A673 (cell line): ENCODE data around the gene DNAJC16.

ENCODE experiments used
- CTCF ChIP-seq: fragments of 300-800, 200-600 bp; sonication (generic); conservative IDR thresholded peaks from 2 replicates; pipeline ENCODE4 v1.5.1; 2017; ENCODE audit warnings: low read depth, mild to moderate bottlenecking, antibody characterized with exemption, low read length, moderate library complexity, mixed read lengths
- EZH2 ChIP-seq: fragments of 200-600 bp; sonication (generic); IDR thresholded peaks from 2 replicates; pipeline ENCODE4 v1.6.1; 2017; ENCODE audit warnings: borderline replicate concordance, low read depth, mild to moderate bottlenecking, mixed read lengths, antibody characterized with exemption, low read length; ENCODE audit not compliant: poor library complexity, severe bottlenecking

GRCh38 chr1:15605398-15606383, 79.0 kb downstream of the DNAJC16 start:
- TF ChIP-seq CTCF, result no peak
- no peak for TF ChIP-seq EZH2
